Posterior vena cava (tissue), 2 donors: ENCODE measurements around the gene CDK13. TPM values are rescaled to one million over a fixed set of nuclear protein-coding genes. Genes with fewer than 3 reads are reported as not detected.
A peak's percentile ranks its signal among the peaks of the same experiment; 100 is the strongest.

Source experiments
- DNase-seq: peaks from one replicate; pipeline ENCODE4 v3.0.0-alpha.2; 2020; ENCODE audit warnings: low spot score
- intact Hi-C, 2 donors: fragments of 100-400 bp; cut with DNase I; formaldehyde crosslinking; loops; one replicate each; pipeline versions ENCODE4 v1.14.1 to v1.14.2; 2022 to 2023
- total RNA-seq, 2 donors: library from RNA; stranded (reverse); fragmentation: NEBNext Ultra II Directional; extraction: Animal tissue kit (Norgen Biotek cat#: 25700); gene quantifications; one replicate each; pipeline ENCODE4 v1.2.1, GENCODE V29; 2021
- donor health status: DM: yes; HTN: yes; CAD: no.
- donor health status: DM: yes; HTN: yes; CAD: no.

Gene CDK13
- total RNA-seq, 2 donors from 2014 or later, result 44.9 to 45.4 TPM

- intact Hi-C loops, result loop anchor here in 1 of 2 donors (5.0 kb wide), 1 partner anchor 364 kb away; no protein-coding TSS in a partner anchor
- DNase-seq, result no peak
Observed at GRCh38 chr7:39946693-39947092, 3.4 kb upstream of the CDK13 start.

GRCh38 chr7:39948375-39948955 lies 1.6 kb upstream of the CDK13 start:
- intact Hi-C loops, result loop anchor here in 1 of 2 donors (5.0 kb wide), 1 partner anchor 366 kb away; no protein-coding TSS in a partner anchor

GRCh38 chr7:39948956-39949928 lies 814 bp upstream of the CDK13 start:
- peak; percentile 100 for DNase-seq
- intact Hi-C loops, result loop anchor here in 1 of 2 donors (5.0 kb wide), 1 partner anchor 367 kb away; no protein-coding TSS in a partner anchor

More at GRCh38 chr7:39948375-39948955, 1.6 kb upstream of the CDK13 start:
- no peak for DNase-seq

GRCh38 chr7:39950473-39951225 lies 593 bp downstream of the CDK13 start:
- DNase-seq, result peak; percentile 90
- intact Hi-C loops, result loop anchor here in 1 of 2 donors (10.0 kb wide), 1 partner anchor 104 kb away; no protein-coding TSS in a partner anchor

- intact Hi-C loops, result loop anchor here in 1 of 2 donors (10.0 kb wide), 1 partner anchor 103 kb away; no protein-coding TSS in a partner anchor
Observed at GRCh38 chr7:39951226-39952194, 1.5 kb downstream of the CDK13 start.

GRCh38 chr7:39952374-39952773 lies 2.3 kb downstream of the CDK13 start:
- intact Hi-C loops, result loop anchor here in 1 of 2 donors (10.0 kb wide), 1 partner anchor 102 kb away; no protein-coding TSS in a partner anchor
- DNase-seq, result no peak

More at GRCh38 chr7:39951226-39952194, 1.5 kb downstream of the CDK13 start:
- peak; percentile 85 for DNase-seq

- intact Hi-C loops, result loop anchor here in 1 of 2 donors (10.0 kb wide), 1 partner anchor 102 kb away; no protein-coding TSS in a partner anchor
- no peak for DNase-seq
Observed at GRCh38 chr7:39952803-39953202, 2.7 kb downstream of the CDK13 start.

GRCh38 chr7:39954694-39955093 lies 4.6 kb downstream of the CDK13 start:
- intact Hi-C loops, result loop anchor here in 1 of 2 donors (10.0 kb wide), 1 partner anchor 100 kb away; no protein-coding TSS in a partner anchor
- no peak for DNase-seq

GRCh38 chr7:39958038-39958437 lies 8.0 kb downstream of the CDK13 start:
- intact Hi-C loops, result loop anchor here in 1 of 2 donors (10.0 kb wide), 1 partner anchor 97 kb away; no protein-coding TSS in a partner anchor

GRCh38 chr7:39967406-39968161 lies 17.5 kb downstream of the CDK13 start:
- DNase-seq, result no peak
- intact Hi-C loops, result no loop called here

More at GRCh38 chr7:39958038-39958437, 8.0 kb downstream of the CDK13 start:
- DNase-seq, result no peak

GRCh38 chr7:39969431-39969830 lies 19.4 kb downstream of the CDK13 start:
- intact Hi-C loops, result no loop called here
- DNase-seq, result no peak

- DNase-seq, result no peak
- intact Hi-C loops, result no loop called here
Observed at GRCh38 chr7:39971924-39972323, 21.9 kb downstream of the CDK13 start.

- intact Hi-C loops, result no loop called here
Observed at GRCh38 chr7:39973801-39974200, 23.7 kb downstream of the CDK13 start.

GRCh38 chr7:39978230-39978934 lies 28.3 kb downstream of the CDK13 start:
- no peak for DNase-seq
- intact Hi-C loops, result no loop called here

More at GRCh38 chr7:39973801-39974200, 23.7 kb downstream of the CDK13 start:
- DNase-seq, result no peak

GRCh38 chr7:39979406-39980073 lies 29.5 kb downstream of the CDK13 start:
- DNase-seq, result no peak
- intact Hi-C loops, result no loop called here

GRCh38 chr7:39985398-39985918 lies 35.4 kb downstream of the CDK13 start:
- no peak for DNase-seq
- intact Hi-C loops, result no loop called here
